ENCODE results near the gene RBM41. TPM values are rescaled to one million over a fixed set of nuclear protein-coding genes. Genes with fewer than 3 reads are reported as not detected.
"Not testable (repeated sequence)": the region's sequence is repeated elsewhere in the genome, so short reads cannot be mapped to it uniquely, and the experiment has no call there.

Gene RBM41
- total RNA-seq, 4 donors from 2014 or later = 10.5 to 17.9 (median 13.8) TPM

DNA sequence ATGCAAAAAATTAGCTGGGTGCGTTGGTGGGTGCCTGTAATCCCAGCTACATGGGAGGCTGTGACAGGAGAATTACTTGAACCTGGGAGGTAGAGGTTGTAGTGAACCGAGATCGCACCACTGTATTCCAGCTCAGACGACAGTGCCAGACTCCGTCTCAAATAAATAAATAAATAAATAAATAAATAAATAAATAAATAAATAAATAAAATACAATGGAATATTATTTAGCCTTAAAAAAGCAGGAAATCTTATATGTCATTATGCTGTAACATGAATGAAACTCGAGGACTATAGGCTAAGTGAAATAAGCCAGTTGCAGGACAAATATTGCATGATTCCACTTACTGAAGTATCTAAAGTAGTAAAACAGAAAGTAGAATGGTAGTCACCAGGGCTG lies 42.5 kb downstream of the RBM41 start:
- intact Hi-C loops (cut with DNase I) = no loop called here
- no peak for DNase-seq
- Histone ChIP-seq H3K27ac (no peak overlapping the region), H3K4me3 (no peak overlapping the region), H3K4me1 (no peaks in the 10 kb centered on the region), H3K36me3 (no peaks in the 10 kb centered on the region), H3K27me3 (no peaks in the 10 kb centered on the region), H3K9me3 (peaks cover 0 to 8% (median 0%) of the 10 kb centered on the region in 3 donors)
- TF ChIP-seq POLR2A (IDR thresholded peaks at IDR 0.05) = no peak
- 86 to 88% methylated on average over 6 of the region's 6 CpGs for WGBS, 2 donors

DNA sequence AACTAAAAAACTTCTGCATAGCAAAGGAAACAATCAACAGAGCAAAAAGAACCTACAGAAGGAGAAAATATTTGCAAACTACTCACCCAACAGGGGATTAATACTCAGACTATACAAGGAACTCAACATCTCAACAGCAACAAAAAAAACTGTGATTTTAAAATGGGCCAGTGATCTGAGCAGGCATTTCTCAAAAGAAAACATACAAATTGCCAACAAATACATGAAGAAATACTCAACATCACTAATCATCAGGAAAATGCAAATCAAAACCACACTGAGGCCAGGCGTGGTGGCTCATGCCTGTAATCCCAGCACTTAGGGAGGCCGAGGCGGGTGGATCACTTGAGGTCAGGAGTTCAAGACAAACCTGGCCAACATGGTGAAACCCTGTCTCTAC lies 60.9 kb downstream of the RBM41 start:
- H3K9me3 ChIP-seq; DNase-seq; H3K4me3 ChIP-seq; H3K27me3 ChIP-seq; H3K27ac ChIP-seq; H3K4me1 ChIP-seq; H3K36me3 ChIP-seq; intact Hi-C loops (cut with DNase I): not testable (repeated sequence)
- WGBS, 2 donors = 57 to 70% methylated on average over 1 to 3 of the region's 3 CpGs

DNA sequence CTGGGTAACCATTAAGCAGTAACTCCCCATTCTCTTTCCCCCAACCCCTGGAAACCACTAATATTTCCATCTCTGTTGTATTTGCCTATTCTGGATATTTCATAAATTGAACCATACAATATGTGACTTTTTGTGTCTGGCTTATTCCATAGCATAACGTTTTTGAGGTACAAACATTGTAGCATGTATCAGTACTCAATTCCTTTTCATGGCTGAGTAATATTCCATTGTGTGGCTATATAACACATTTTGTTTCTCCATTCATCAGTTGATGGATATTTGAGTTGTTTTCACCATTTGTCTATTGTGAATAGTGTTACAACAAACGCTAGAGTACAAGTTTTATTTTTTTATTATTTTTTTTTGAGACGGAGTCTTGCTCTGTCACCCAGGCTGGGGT lies 63.6 kb downstream of the RBM41 start:
- WGBS, 2 donors = 80 to 81% methylated on average over 3 of the region's 3 CpGs
- Histone ChIP-seq H3K9me3 (no peaks in the 10 kb centered on the region), H3K4me1 (no peaks in the 10 kb centered on the region), H3K27ac (no peak overlapping the region), H3K36me3 (no peaks in the 10 kb centered on the region), H3K27me3 (peaks cover 0 to 4% (median 0%) of the 10 kb centered on the region in 4 donors), H3K4me3 (no peak overlapping the region)
- intact Hi-C loops (cut with DNase I) = no loop called here
- TF ChIP-seq POLR2A (IDR thresholded peaks at IDR 0.05) (no peak), CTCF (IDR thresholded peaks at IDR 0.05) (no peak)
- DNase-seq = no peak

GRCh38 chrX:107050195-107050709 lies 68.4 kb downstream of the RBM41 start:
- no peak for DNase-seq
- 55 to 63% methylated on average over 2 to 6 of the region's 6 CpGs for WGBS, 2 donors

DNA sequence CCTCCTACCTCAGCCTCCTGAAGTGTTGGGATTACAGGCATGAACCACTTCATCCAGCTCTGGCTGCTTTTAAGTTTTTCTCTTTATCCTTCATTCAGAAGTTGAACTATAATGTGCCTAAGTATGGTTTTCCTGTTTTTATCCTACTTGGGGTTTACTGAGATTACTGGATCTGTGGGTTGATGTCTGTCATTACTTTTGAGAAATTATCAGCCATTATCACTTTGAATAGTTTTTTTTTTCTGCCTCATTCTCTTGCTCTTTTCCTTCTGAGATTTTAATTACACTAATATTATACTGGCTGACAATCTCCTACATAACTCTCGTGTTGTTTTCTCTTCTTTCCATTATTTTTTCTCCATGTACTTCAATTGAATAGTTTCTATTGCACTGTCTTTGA lies 71.0 kb downstream of the RBM41 start:
- no peak for DNase-seq
- Histone ChIP-seq H3K27me3 (peaks cover 0 to 12% (median 0%) of the 10 kb centered on the region in 4 donors), H3K4me3 (no peak overlapping the region), H3K4me1 (no peaks in the 10 kb centered on the region), H3K27ac (no peak overlapping the region), H3K9me3 (no peaks in the 10 kb centered on the region), H3K36me3 (no peaks in the 10 kb centered on the region)
- TF ChIP-seq CTCF (IDR thresholded peaks at IDR 0.05) = no peak
- 35 to 71% methylated on average over 1 of the region's 1 CpG for WGBS, 2 donors
- intact Hi-C loops (cut with DNase I) = no loop called here

More at GRCh38 chrX:107050195-107050709, 68.4 kb downstream of the RBM41 start:
- peaks cover 0 to 7% (median 0%) of the 10 kb centered on the region in 4 donors for H3K27me3 ChIP-seq
- H3K4me3 ChIP-seq = no peak overlapping the region
- no peaks in the 10 kb centered on the region for H3K9me3 ChIP-seq
- H3K27ac ChIP-seq = no peak overlapping the region
- intact Hi-C loops (cut with DNase I) = no loop called here
- no peaks in the 10 kb centered on the region for H3K36me3 ChIP-seq
- TF ChIP-seq POLR2A (IDR thresholded peaks at IDR 0.05) = no peak
- TF ChIP-seq CTCF (IDR thresholded peaks at IDR 0.05) = no peak
- no peaks in the 10 kb centered on the region for H3K4me1 ChIP-seq

DNA sequence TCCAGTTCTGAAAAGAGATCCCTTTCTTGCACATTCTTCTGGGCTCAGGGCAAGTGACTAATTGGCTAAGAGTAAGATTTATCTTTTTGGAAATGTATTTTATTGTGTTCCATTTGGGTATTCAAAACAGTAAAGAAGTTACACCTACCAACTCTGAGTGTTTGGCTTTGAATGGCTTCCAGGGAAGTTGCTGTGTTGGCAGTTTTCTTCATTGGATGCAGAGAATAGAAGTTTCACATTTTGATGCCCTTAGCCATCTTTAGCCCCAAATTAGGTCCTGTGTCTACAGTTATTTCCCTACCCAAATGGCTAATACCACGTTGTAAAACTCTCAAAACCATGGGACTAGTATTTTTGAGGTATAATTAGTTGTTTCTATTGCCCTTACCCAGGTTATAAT lies 88.9 kb downstream of the RBM41 start:
- Histone ChIP-seq H3K9me3 (no peaks in the 10 kb centered on the region), H3K27ac (no peak overlapping the region), H3K4me3 (no peak overlapping the region), H3K4me1 (no peaks in the 10 kb centered on the region), H3K27me3 (no peaks in the 10 kb centered on the region), H3K36me3 (no peaks in the 10 kb centered on the region)
- intact Hi-C loops (cut with DNase I) = no loop called here
- WGBS, 2 donors = 20 to 67% methylated on average over 1 of the region's 1 CpG
- no peak for DNase-seq
- TF ChIP-seq POLR2A (IDR thresholded peaks at IDR 0.05) (no peak), CTCF (IDR thresholded peaks at IDR 0.05) (no peak)

All from esophagus squamous epithelium (tissue), 5 donors.